OCI-M2 (cell line): ENCODE measurements around the gene AHNAK.
"Not testable (repeated sequence)": the region's sequence is repeated elsewhere in the genome, so short reads cannot be mapped to it uniquely, and the experiment has no call there.

Source experiments
- DNase-seq: peaks from one replicate; lab custom pipeline; 2025; ENCODE audit not compliant: unreplicated experiment; lab: John Stamatoyannopoulos, UW

Gene AHNAK, protein sequence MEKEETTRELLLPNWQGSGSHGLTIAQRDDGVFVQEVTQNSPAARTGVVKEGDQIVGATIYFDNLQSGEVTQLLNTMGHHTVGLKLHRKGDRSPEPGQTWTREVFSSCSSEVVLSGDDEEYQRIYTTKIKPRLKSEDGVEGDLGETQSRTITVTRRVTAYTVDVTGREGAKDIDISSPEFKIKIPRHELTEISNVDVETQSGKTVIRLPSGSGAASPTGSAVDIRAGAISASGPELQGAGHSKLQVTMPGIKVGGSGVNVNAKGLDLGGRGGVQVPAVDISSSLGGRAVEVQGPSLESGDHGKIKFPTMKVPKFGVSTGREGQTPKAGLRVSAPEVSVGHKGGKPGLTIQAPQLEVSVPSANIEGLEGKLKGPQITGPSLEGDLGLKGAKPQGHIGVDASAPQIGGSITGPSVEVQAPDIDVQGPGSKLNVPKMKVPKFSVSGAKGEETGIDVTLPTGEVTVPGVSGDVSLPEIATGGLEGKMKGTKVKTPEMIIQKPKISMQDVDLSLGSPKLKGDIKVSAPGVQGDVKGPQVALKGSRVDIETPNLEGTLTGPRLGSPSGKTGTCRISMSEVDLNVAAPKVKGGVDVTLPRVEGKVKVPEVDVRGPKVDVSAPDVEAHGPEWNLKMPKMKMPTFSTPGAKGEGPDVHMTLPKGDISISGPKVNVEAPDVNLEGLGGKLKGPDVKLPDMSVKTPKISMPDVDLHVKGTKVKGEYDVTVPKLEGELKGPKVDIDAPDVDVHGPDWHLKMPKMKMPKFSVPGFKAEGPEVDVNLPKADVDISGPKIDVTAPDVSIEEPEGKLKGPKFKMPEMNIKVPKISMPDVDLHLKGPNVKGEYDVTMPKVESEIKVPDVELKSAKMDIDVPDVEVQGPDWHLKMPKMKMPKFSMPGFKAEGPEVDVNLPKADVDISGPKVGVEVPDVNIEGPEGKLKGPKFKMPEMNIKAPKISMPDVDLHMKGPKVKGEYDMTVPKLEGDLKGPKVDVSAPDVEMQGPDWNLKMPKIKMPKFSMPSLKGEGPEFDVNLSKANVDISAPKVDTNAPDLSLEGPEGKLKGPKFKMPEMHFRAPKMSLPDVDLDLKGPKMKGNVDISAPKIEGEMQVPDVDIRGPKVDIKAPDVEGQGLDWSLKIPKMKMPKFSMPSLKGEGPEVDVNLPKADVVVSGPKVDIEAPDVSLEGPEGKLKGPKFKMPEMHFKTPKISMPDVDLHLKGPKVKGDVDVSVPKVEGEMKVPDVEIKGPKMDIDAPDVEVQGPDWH (N-terminal part only)

DNA sequence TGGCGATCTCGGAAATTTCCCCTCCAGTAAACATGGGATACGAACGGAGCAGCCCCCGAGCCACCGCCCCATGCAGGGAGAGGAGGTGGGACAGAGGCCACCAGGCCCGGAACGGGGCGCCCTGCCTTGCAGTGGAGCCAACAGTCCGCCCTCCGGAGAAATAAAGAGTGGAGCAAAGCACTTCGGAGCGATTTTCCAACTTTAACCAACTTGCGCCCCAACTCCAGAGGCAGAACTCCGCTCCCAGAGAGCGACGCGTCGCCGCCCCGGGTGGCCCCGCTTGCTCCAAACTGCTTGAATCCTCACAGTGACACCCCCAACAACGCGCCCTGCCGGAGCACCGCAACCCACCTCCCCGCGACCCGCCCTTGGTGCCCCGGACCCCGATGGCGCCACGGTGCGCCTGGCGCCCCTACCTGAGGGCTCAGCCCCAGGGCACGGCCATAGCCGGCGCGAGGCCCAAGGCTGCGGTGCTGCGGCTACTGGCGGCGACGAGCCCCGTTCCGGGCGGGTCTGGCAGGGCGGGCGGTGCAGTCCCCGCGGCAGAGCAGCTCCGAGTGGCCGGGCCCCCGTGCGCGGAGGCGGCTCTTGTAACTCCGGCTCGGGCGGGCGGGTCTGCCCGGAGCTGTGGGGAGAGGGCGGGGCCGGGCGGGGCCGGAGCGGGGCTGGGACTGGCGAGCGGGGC, at the start of gene AHNAK:
AHNAK (minus strand) TSS at position 563 of the 685 bp plus-strand sequence. CDS start 10,708 bp downstream, outside the sequence.
- no peak for DNase-seq

DNA sequence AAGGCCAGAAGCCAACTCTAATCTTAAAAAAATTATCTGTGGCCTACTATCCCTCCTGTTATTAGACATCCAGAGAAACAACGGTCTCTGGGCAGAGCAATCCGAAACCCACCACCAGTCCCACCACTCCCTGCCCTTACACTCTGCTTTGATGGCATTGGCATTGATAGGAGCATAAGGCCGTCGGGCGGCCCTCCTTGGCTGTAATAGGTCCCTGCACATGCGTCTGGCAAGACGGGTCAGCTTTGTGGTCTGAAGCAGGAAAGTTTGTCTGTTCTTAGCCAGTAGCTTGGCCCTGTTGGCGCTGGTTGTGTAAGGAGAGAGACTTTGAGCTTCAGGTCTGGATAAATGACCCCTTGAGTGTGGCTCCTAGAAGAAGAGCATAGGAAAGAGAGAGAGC, 48.5 kb upstream of the AHNAK start:
- DNase-seq = no peak

DNA sequence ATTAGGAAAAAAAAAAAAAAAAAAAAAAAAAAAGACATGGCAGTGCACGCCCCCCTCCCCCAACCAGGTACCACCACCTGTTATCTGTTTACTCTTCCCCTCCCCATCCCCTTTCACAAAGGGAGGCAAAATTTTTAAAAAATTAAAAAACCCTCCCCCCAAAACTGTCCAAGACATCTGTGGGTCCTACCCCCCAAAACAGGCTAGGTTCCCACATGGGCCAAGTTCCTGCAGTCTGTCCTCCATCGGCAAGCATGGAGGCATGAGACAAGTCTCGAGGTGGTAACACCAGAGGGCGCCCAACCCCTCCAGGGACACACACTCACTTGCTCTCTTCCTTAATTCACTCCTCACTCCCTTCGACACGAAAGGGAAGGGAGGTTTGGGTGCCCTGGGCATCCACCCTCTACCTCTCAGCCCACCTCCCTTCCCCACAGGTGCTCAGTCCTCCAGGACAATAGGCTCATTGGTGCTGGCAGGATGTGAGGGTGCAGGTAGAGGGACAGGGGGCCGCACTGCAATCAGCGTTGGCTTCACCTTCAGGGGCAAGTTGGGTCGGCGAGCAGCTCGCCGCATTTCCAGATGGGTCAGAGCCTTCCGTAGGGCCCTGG, 46.9 kb upstream of the AHNAK start:
- DNase-seq = no peak

DNA sequence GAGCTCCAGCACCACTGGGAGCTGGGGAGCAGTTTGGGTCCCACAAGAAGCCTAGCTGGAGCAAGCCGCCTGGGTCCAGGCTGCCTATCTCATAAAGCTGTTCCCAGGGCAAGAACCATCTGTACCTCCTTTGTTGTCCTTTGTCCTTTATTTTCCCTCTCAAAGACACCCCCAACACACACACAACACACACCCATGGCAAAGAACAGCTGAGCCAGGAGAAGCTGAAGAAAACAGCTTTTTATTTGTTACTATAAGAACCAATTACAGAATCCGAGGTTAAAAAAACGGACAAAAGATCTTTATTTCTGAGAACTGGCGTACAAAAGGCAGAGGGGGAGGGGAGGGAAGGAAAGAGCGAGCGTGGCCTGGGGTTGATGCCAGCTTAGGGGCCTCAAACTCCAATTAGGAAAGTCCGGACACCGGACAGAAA, 46.4 kb upstream of the AHNAK start:
- no peak for DNase-seq

DNA sequence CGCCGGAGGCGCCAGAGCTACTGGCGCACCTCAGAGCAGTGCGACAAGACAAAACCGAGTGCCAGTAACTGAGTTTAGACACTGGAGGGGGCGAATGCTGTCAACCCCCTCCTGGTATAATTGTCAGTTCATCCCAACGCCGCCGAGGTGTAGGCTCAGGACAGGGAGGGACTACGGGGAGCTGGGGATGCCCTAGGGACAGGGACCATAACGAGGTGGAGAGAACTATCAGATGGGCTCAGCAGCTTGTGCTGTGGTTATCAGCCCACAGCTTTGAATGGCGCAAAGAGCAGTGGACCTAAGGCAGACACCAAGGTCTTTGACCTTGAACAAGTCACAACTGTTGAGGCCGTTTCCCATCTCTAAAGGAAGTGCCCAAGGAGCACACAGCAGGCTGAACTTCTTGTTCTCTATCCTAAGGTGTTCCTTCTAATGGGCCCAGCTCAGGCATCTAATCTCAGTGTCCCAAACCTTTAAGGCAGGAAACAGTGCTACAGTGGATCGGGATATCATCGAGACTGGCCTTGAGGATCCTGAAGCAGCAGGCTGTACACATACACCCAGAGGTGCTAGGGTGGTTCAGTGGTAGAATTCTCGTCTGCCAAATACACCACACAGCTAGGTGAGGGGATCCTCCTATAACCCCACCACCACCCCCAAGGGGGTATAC, 45.7 kb upstream of the AHNAK start:
- DNase-seq = no peak

DNA sequence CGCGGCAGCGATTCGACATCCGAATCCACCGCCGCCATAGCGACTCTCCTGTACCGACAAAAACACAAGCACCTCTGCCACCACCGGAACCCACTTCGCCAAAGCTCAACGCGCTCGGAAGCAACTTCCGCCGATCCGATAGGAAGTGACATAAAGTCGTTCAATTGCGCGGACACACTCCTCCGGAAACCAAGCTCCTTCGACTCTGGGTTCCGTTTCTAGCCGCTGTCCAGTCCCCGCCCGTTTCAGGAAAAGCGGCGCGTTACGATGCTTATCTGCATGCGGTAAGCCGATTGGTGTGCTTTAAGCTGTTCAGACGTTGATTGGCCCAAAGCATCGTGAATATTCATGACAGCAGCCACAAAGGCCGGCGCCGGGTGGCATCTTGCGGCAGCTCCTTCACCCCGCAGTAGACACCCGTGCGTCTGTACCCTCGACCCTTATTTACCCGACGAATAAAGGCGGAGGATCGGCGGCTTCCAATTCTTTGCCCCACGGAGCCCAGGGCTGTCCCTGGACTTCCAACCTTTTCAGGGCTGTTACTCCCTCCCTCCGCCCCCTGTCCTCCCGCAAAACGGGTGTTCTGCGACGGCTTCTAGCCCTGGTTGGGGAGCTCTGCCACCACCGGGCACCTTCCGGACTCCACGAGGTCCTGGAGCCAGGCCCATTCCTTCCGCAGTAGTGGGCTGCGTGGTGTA, 45.0 kb upstream of the AHNAK start, which contains the start of gene TUT1:
TUT1 (minus strand) TSS at position 76 of the 698 bp plus-strand sequence; CDS start at position 38, 38 bp downstream.
- peak; percentile 86 for DNase-seq

DNA sequence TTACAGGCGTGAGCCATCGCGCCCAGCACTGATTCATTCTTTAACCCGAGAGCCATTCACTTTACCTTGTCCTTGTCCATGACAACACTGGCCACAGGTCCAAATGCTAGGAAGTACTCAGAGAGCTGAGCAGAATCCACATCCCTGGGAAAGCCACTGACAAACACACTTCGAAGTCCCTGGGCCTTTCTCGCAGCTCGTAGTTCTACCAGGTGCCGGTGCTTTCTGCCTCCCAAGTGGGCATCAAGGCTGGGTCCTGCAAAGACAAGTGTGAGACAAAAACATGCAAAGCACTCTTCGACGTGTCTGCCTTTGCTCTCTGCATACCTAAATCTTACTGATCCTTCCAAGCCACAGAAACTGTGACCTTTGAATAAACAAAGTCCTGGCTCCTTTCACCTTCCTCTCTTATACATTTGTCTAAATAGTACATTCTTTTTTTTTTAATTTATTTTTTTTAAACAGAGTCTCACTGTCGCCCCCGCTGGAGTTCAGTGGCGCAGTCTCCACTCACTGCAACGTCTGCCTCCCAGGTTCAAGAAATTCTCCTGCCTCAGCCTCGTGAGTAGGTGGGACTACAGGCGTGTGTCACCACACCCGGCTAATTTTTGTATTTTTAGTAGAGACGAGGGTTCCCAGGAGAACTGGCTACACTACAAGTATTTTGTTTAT, 42.5 kb upstream of the AHNAK start:
- DNase-seq = no peak

DNA sequence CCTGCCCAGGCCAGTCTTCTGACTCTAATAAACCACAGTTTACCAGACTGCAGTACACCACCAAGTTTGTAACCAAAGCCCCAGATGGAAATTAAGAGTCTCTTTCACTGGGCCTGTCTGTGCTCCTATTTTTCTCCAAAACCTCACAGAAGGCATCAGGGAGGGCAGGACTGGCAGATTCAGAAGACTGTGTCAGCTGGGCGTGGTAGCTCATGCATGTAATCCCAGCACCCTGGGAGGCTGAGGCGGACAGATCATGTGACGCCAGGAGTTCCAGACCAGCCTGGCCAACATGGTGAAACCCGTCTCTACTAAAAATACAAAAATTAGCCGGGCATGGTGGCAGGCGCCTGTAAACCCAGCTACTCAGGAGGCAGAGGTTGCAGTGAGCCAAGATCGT, 38.8 kb upstream of the AHNAK start:
- not testable (repeated sequence) for DNase-seq

DNA sequence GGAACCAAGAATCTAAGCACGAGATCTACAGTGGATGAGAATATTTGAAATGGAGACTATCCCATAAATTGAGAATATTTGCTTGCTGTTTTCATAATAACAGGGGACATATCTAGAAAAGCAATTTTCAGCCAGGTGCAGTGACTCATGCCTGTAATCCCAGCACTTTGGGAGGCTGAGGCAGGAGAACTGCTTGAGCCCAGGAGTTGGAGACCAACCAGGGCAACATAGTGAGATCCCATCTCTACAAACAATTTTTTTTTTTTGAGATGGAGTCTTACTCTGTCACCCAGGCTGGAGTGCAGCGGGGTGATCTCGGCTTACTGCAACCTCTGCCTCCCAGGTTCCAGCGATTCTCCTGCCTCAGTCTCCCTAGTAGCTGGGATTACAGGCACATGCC, 35.1 kb upstream of the AHNAK start:
- DNase-seq = not testable (repeated sequence)

DNA sequence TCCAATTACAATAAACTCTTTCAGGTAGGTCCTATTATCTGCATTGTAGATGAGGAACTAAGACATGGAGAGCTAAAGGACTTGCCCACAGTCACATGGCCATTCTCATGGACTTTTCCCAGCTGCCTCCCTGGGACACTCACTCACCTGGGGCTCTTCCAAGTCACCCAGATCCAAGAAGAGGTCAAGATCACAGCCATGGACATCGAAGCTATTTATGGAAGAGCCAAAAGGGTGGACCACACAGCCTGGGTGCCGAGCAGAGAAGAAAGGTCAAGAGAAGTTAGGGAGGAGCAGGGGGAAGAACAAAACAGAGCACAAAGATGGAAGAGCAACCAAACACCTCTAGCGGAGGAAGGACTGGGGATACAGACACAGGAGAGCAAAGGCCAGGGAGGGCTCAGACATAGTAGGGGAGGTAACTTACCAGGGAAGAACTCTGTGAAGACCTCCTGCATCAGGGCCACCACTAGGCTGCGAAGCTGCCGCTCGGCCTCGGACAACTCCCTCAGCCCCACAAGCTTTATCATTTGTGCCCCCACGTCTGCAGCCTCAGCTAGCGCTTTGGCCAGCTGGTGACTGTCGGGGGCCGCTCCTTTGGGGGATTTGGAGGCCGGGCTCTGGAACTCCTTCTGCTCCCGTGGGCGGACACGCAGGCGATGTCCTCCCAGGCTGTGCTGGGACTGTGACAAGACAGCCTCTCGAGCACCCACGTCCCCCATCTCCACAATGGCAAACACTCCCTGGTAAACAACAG, 34.5 kb upstream of the AHNAK start:
- DNase-seq = no peak

DNA sequence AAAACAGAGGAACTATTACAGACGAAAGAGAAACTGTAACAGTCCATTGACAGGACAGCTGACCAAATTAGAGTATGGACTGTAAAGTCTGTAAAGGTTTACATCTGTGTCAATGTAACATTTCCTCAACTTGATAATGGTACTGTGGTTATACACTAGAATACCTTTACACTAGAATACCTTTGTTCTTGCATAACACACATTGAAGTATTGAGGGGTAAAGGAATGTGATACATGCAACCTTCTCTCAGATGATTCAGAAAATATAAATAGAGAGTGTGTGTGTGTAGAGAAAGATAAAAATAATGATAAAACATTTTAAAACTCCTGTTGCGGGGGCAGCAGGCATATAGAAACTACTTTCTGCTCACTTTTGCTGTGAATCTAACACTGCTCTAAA, 32.6 kb upstream of the AHNAK start:
- no peak for DNase-seq

DNA sequence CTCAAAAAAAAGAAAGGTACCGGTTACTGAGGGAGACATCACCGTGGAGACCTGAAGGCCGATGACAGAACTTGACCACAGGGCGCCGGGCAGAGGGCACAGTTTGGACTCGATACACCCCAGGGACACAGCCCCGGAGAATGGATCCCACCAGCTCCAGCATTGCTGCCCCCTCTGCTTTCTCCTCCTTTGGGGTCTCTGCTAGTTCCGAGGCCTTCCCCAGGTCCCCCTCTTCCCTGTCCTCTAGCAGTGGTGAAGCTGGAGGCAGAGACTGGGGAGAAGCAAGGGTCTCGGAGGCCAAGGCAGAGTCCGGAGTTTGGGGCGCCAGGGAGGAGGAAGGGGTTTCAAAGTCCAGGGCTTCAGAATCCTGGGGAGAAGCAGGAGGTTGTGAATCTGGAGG, 31.9 kb upstream of the AHNAK start:
- DNase-seq = no peak

DNA sequence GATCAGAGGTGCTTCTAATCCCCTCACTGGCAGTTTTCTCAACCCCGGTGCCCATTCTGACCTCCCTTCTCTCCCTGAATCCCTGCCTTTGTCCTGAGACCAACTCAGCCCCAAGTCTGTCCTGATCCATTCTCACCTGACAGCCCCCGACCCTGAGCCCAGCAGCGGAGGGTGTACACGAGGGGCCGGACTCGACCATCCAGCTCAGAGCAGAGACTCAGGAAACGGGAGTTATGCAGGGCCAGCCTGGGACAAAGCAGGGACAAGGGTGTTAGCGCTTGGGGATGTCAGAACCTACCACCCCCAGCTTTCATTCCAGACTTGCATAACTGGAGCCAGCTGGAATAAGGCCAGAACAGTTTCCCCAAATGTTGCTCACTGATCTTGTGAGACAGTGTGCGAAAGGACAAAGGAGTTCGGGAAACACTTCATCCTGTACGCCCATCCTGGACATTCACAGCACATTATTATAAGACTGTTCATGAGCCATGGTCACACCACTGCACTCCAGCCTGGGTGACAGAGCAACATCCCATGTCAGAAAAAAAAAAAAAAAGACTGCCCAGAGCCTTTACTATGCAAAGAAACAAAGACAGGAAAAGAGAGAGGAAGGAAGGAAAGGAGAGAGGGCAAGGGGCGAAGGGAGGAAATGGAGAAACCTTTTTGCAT, 30.6 kb upstream of the AHNAK start:
- DNase-seq = no peak

DNA sequence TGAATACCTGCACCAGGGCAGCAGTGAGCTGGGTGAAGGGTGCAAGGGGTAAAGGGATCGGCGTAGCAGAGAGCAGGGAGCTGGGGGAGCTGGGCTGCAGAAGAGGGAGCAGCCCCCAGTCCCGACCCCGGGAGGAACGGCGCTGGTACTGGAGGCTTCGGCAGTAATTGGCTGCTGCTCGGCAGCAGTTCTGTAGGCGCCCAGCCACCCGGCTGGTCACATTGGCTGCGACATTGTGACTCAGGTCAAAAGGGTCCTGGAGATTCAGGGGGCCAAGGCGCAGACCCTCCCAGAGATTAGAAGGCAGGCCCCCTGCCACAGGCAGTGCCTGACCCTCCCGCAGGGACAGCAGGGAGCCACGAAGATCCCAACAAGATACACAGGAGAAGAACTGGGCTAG, 29.2 kb upstream of the AHNAK start:
- DNase-seq = no peak

DNA sequence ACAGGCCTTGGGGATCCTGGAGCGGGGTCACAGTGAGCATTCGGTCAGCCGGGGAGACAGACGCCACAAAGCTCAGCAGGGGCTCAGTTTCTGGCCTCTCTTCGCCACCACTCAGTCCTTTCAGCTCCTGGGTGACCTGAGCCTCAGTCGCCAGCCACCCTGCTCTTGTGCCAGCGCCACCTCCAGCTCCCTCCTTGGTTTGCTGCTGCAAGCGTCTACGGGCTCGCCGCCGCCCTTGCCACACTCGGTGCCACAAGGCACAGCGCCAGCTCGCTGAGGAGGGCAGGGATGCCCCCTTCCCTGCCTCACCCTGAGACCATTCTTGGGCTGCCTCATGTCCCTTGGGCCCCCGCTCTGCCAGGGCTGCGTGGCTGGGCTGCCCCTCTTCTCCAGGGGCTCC, 28.6 kb upstream of the AHNAK start:
- DNase-seq = no peak

DNA sequence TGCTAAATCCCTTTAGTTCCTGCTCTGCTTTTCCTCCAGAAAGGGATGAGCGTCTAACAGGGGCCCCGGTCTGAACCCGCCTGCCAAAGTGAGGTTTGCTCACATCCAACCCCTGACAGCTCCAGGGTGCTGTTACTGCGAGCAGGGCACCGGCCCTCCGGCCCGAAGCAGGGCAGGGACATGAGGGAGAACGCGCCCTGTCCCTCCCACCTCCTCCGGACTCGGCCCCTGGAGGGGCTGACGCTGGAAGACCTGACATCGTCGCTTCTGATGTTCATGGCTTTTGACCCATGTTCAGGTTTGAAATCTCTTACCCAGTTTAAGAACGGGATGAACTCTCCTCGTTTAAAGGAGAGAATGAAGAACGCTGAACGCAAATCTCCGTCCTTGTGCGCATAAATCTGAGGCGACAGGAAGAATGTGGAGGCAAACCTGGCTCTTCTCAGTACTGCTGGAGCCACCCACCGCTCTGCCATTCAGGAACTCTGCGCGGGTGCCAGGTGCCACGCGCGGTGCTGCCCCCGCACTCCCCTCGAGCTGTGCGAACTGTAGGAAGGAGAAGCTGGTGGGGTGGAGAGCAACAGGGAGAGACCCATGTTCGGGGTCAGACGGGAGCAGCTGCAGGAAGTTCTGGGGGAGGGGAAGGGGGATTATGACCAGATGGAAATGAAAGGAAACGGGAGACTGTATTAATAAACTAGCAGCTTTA, 27.9 kb upstream of the AHNAK start:
- no peak for DNase-seq
